ENCODE data around the gene L3MBTL1.

The L3MBTL1 gene

DNA sequence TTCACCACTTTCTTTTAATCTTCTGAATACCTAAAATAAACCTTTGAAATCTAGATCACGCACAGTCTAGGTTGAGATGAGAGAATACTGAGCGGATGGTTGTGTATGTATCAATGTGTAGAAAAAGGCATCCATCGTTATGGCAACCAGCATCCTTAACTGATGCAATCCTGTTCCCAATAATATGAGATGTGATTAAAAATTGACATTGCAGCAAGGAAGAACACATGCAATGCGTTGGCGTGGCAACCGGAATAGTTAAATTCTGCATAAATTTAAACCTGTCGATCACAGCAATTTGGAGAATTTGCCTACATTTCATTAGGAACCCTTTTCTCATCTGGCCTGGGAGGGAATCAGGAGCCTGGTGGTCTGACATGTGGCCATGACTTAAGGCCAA lies 1.3 kb upstream of the L3MBTL1 start:
- DNase-seq (ENCODE audit: low spot score) = no peak

DNA sequence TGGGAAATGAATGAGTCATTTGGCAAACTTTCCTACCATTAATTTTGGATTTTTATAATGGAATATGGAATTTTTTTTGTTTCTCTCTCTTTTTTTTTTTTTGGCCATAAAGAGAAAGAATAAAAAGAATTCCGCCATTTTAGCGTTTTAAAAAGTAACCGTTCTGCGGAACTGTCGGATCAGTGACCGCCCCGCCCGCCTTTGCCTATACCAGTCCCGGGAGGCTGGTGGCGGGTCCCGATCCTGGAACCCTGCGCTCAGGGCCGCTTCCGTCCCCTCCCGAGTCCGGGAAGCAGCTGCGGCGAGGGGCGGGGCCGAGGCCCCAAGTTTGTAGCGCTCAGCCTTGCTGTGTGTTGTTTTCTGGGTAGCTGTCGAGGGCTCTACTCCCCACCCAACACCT lies 609 bp downstream of the L3MBTL1 start:
- DNase-seq (ENCODE audit: low spot score) = no peak

DNA sequence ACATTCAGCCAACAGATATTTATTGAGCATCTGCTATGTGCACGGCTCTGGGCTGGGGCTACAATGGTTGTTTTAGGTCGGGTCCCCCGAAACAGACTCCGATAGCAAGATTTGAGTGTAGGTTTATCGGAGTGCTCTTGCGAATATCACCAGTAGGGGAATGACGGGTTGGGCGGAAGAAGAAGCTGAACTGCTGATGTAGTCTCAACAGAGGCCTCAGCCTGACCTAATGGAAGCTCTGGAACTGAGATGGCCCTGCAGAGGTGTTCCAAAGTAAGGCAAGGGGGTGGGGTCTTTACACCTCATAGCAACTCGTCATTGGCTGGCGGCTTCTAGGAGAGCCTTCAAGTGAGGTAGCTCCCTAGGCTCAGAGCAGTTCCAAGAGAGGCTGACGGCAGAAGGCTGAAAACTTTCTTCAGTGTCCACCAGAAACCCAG lies 1.1 kb downstream of the L3MBTL1 start:
- no peak for DNase-seq (ENCODE audit: low spot score)

DNA sequence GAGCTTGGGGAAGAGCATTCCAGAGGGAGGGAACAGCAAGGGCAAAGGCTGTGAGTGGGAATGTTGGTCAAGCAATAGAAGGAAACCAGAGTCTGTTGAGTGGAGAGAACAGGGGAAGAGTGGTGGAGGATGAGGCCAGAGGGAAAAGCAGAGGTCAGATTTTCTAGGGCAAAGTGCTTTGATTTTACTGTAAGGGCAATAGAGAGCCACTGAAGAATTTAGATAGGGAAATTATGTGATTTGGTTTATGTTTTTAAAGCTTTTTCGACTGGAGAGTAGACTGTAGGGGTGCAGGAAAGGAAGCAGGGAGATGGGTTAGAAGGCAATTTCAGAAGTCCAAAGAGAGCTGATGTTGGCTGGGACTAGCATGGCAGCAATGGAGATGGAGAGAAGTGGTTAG lies 4.4 kb downstream of the L3MBTL1 start:
- DNase-seq (ENCODE audit: low spot score) = no peak

DNA sequence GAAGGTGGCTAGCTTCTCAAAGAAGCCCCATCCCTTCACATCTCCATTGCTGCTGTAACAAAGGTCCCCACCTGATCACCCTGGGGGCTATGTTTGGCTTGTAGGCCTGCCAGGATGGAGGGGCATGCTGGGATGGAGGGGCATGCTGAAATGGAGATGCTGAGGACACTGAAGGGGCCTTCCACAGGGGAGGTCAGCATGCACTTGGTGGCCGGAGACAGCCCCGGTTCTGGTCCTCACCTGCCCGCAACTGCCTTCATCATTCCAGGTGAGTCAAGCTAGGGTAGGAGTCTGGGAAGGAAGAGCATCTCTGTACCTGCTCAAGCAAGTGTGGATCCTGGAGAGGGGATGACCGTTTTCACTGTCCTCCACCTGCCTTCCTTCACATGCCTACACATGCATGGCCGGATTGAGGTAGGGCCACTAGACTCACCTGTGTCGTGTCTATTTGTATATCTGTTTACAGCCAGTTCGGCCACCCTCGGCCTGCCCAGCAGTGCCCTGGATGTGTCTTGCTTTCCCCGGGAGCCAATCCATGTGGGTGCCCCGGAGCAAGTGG lies 6.0 kb downstream of the L3MBTL1 start:
- no peak for DNase-seq (ENCODE audit: low spot score)

DNA sequence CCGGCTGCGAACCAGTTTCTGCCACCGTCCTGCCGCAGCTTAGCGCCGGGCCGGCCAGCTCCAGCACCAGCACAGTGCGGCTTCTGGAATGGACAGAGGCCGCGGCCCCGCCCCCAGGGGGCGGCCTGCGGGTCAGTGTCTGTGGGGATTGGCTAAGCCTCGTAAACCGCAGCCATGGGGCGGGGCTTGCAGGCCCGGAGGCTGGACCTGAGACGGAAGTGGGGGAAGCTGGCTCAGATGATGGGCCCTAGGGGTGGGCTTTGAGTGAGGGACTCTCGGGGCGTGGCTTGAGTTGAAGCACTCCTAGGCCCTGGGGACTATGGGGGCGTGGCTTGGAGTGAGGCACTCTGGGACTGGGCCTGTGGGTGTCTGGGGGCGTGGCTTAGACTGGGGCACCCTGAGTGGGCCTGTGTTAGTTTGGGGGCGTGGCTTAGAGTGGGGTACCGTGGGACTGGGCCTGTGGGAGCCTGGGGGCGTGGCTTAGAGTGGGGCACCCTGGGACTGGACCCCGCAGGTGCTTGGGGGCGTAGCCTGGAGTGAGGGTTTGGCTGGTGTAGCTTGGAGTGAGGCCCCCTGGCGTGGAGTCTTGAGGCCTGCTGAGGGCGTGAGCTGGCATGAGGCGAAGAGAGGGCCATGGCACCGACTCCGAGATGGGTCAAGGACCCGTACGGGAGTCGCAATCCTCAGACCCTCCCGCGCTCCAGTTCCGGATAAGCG lies 6.6 kb downstream of the L3MBTL1 start:
- peak; percentile 88 for DNase-seq (ENCODE audit: low spot score)

DNA sequence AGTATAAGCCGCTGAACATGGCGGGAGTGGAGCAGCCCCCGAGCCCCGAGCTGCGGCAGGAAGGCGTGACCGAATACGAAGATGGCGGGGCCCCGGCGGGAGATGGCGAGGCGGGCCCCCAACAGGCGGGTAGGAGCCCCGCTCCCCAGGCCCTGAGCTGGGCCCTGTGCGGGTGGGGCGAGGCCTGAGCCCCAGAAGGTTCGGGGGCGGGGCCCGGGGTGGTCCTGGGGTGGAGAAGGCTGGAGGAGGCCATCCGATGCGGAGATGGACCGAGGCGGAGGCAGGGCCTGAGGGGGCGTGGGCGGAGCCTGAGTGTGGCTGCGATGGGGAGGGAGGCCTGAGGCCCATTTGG lies 7.1 kb downstream of the L3MBTL1 start:
- no peak for DNase-seq (ENCODE audit: low spot score)

DNA sequence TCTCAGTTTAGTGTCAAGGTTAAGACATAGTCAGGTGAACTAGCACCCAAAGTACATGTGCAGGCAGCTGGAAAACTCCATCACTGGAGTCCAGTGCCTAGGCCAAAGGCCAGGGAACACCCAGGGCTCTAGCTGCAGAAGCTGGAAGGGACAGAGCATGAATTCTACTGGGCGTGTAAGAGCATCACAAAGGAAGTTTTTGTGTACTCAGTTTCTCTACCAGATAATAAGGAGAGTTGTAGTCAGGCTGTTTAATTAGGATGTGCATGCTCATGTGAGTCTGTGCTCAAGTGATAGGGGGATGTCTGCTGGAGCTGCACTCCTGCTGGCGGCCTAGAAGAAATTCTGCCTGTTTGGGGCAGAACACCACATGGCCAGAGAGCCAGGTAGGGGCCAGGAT lies 8.1 kb downstream of the L3MBTL1 start:
- DNase-seq (ENCODE audit: low spot score) = no peak

DNA sequence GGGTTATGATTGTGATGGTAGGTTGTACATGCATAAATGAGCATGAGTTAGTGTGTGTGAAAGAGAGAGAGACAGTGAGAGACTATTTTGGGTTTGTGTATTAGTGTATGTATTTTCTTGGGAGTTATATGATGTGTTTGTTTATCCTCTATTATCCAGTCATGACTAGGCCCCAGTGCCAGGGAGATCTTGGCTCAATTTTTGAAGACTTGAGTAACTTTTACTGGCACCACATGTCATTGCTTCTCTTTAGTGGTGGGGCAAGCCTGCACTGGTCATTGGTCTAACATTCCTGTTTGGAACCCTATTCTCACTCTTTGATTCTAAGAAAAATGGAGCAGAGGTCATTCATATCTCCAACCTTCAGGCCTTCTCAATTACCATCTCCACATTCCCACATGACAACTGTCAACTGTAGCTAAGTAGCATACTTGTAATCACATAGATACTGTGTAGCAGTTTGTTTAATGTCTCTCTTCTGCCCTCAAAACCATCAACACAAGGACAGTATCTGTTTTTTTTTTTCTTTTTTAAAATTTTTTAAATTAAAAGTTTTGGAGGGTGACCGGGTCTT lies 8.8 kb downstream of the L3MBTL1 start:
- no peak for DNase-seq (ENCODE audit: low spot score)

DNA sequence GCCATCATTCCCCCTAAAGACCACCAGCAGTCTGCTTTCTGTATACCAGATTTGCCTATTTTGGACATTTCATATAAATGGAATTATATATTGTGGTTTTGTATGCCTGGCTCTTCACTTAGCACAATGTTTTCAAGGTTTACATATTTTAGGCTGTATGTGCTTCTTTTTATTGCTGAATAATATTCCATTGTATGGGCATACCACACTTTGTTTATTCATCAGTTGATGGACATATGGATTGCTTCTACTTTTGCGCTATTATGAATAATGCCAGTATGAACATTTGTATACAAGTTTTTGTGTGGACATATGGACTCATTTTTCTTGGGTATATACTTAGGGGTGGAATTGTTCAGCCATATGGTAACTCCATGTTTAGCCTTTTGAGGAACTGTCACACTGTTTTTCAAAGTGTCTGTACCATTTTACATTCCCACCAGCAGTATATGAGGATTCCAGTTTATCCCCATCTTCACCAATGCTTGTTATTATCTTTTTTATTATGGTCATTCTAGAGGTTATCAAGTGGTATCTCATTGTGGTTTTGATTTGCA lies 12.7 kb downstream of the L3MBTL1 start:
- no peak for DNase-seq (ENCODE audit: low spot score)

DNA sequence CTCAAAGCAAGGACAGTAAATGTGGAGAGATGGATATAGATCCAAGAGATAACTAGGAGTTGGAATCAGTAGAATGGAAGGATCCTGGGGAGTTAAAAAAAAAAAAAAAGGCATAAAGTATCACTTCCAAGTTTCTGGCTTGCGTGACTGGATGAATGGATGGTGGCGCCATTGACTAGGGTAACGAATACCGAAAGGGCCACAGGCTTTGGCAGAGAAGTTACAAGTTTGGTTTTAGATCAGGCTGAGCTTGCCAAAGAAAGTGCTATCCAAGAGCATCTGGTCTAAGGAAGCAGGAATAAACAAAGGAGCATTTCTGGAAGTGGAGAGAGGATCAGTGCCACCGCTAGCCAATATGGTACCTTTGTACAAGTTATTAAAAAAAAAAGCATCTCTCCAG lies 17.5 kb downstream of the L3MBTL1 start:
- no peak for DNase-seq (ENCODE audit: low spot score)

DNA sequence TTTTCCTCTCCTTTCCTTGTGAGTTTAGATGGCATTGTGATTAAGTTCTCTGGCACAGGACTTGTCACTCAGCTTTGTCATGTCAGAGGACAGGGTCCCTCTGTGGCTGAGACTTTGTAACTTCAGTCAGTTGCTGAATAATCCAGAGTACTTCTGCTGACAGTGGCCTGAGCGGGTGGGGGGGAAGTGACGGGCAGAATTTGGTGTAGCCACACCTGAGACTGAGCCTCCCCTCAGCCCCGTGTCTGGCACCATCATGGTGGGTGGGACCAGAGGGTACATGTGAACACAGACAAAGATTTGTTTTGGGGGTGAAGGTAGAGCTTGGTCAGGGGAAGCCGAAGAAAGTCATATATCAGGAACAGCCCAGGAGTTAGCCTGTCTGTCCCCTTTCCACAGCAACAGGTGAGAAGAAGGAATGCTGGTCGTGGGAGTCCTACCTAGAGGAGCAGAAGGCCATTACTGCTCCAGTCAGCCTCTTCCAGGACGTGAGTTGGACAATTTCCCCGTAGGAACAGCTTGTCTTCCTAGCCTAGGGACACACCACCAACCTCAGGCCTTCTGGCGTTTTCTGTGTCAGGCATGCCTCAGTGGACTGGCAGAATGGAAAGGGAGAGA lies 20.9 kb downstream of the L3MBTL1 start:
- no peak for DNase-seq (ENCODE audit: low spot score)

DNA sequence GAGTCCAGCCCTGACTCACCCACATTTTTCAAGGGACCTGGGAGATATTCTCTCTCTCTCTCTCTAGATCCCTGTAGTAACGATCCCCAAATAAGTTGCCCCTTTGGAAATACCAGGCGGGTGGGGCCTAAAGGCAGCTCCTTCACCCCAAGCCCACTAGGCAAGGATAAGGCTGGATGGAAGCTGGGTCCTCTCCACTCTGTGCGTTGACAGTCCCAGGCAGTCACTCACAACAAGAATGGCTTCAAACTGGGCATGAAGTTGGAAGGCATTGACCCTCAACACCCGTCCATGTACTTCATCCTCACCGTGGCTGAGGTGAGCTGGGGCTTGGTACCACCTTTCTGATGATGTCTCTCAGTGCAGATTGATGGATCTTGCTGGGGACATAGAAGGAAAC lies 21.6 kb downstream of the L3MBTL1 start:
- DNase-seq (ENCODE audit: low spot score) = no peak

DNA sequence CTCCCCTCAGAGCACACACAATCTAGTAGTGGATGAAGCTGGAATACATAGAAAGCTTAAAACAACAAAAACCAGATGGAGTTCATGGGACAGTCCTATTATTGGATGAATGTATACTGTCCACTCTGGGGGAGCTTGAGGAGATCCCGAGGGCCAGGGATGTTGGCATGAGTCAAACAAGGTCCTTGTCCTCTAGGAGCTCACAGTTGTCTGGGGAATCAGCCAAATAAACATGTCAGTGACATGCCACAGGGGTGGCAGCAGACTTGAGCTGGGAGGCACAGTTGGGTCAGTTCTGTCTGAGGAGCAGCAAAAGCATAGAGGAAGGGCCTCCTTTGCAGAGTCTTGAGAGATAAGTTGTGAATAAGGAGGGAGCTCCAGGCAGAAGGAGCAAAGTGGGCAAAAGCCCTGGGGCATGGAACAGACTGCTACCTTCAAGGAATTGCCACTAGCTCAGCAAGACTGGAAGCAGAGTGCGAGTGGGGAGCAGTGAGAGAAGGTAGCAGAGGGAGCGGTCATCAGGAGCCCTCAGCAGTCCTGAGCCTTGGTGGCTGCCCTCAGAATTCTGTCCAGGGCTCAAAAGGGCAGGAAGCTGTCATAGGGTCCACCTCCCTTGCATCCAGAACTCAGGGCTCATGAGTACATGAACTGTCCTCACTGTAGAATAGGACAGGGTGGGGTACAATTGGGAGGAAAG lies 22.1 kb downstream of the L3MBTL1 start:
- no peak for DNase-seq (ENCODE audit: low spot score)

DNA sequence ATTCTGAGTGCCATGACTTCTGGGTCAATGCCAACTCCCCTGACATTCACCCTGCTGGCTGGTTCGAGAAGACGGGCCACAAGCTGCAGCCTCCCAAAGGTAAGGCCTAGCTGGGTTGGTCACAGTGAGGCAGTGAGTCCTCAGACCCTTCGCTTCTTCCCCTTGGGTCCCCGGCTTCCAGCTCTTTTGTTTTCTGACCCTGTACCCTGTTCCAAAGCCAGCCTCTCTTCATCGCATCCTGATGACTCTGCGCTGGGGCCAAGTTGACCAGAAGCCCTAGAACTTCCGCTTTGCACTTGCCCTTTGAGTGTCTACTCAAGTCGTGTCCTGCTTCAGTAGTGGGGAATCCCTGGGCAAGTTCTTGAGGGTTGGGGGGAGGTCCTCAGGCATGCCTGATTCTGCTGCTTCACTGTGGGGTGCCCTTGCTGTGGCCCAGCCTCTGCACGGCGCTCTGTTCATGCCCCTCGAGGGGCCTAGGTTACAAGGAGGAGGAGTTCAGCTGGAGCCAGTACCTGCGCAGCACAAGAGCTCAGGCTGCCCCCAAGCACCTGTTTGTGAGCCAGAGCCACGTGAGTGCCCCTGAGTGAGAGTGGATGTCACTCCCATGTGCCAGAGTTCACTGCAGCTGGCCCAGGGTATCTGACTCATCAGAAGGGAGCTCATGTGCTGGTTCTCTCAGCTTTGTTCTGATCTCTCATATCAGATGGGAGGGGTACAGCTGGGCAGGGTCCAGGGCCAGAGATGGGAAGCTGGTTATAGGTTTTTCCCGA lies 23.0 kb downstream of the L3MBTL1 start:
- no peak for DNase-seq (ENCODE audit: low spot score)

DNA sequence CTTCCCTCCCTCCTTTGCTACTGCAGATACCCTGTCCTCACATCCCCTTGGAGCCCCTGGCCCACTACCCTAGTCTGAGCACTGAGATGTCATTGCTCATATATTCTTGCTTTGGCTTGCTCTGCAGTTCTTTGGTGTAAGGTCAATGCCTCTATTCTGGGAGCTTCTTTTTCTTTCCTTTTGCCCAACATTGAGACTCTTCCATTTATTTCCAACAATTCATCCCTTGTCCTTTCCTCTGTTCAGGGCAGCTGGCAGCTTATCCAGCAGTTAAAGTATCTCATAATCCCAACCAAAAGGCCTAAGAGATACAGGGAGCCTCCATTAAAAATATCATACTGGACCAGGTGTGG lies 23.6 kb downstream of the L3MBTL1 start:
- DNase-seq (ENCODE audit: low spot score) = no peak

DNA sequence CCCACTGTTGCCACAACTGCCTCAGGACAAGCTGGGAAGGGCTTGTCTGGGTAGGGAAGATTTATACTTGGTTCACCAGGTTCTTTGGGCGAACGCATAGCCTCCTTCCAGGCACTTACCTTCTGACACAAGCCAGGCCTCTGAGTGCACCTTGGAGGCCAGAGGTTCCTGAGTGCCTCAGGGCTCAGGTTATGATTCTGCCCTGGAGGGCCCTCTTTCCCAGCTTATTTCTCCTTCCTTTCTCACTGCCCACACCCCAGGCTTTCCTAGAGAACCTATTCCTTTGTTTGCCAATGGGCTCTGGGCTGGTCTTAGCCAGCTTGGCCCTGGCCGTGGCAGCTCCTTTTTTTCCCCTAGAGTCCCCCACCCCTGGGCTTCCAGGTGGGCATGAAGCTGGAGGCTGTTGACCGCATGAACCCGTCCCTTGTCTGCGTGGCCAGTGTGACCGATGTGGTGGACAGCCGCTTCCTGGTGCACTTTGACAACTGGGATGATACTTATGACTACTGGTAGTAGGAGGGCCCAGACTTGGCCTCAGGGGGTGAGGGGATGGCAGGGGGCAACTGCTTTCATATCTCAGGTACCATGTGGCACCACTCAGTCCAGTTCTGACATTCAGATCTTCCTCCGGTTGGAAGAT lies 25.0 kb downstream of the L3MBTL1 start:
- no peak for DNase-seq (ENCODE audit: low spot score)

DNA sequence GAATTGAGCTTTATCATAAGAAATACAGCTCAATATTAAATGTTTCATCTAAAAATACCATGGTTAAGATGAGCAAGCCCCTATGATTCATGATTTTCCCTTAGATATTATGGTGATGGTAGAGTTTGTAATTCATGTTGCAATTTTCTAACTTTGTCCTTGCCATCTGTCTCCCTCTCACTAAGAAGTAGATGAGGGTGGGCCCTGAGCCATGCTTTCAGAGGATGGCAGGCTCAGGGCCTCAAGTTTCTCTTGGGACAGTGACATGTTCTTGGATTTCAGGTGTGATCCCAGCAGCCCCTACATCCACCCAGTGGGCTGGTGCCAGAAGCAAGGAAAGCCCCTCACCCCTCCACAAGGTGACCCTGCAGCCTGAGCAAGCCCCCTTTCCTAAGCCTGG lies 25.6 kb downstream of the L3MBTL1 start:
- no peak for DNase-seq (ENCODE audit: low spot score)

DNA sequence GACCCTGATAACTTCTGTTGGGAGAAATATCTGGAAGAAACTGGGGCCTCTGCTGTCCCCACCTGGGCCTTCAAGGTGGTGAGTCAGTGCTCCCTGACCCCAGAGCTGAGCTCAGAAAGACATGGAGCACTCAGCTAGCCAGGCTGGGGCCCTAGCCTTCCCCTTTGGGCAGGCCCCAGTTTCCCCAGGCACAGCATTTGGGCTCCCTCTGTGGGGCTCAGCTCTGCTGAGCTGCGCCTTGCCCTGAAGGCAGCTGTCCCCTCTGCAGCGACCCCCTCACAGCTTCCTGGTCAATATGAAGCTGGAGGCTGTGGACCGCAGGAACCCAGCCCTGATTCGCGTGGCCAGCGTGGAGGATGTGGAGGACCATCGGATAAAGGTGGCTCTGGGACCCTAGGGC lies 26.5 kb downstream of the L3MBTL1 start:
- DNase-seq (ENCODE audit: low spot score) = no peak

DNA sequence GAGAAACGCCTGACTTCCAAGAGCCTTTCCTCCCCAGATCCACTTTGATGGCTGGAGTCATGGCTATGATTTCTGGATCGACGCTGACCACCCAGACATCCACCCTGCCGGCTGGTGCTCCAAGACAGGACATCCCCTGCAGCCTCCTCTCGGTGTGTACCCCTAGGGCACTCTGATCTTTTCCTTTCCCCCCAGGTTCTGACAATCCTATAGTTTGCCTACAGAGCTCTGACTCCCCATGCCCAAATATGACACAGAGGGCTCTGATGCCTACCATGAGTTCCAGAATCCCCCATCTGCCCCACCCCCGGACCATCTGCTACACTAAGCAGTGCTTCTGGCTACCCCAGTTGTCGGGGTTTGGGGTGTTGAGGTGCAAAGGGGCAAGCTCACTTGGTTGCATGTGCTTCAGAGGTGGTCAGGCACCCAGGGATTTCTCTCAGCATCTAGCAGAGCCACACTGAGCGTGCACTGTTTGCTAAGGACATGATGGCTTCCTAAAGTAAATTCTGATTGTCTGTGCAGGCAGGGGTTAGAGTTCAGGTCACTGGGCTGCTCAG lies 27.4 kb downstream of the L3MBTL1 start:
- no peak for DNase-seq (ENCODE audit: low spot score)

DNA sequence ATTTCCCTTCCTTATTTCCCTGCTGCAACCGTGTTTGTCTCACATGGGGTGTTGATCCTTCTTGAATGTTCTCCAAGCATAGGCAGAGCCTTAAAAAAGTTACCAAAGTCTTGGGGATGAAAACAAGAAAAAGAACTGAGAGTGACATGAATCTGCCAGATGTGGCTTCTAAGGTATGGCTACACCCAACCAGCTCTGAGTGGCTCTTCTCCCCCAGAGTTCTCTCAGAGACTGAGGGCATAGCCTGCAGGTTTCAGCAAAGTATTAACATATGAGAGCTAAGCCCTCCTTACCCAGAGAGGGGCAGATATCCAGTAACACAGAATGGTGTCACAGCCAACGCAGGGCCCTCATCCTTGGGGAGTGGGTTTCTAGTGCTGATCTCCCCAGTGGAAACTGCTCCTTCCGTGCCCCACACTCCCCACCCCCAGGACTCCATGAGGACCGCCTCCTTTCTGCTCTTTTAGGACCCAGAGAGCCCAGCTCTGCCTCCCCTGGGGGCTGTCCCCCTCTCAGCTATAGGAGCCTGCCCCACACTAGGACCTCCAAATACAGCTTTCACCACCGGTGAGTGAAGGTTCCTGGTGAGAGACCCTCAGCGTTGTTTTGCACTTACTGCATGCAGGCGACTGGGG lies 28.0 kb downstream of the L3MBTL1 start:
- DNase-seq (ENCODE audit: low spot score) = no peak
